HG03066 (cell line): ENCODE data around the gene MSL3.
A peak's percentile ranks its signal among the peaks of the same experiment; 100 is the strongest.

Experiments
- ATAC-seq: cut with Tn5 transposase; IDR thresholded peaks from one replicate; pipeline ENCODE4 v1.9.1; 2021; ENCODE audit warnings: low read depth; ENCODE audit not compliant: unreplicated experiment

Gene MSL3

DNA sequence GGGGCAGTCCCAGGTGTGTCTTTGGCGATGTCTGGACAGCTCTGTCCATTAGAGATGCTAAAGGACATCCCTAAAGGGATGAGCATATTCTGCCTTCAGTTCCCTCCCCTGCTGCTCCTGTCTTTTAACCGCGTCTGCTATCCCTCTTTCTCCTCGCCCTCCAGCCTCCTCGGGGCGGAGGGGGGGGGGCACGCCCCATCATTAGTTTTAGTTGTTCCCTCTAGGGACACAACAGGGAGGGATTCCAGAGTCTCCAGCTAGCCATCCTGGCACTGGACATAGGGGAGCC lies 1.1 kb downstream of the MSL3 start:
- no peak for ATAC-seq

DNA sequence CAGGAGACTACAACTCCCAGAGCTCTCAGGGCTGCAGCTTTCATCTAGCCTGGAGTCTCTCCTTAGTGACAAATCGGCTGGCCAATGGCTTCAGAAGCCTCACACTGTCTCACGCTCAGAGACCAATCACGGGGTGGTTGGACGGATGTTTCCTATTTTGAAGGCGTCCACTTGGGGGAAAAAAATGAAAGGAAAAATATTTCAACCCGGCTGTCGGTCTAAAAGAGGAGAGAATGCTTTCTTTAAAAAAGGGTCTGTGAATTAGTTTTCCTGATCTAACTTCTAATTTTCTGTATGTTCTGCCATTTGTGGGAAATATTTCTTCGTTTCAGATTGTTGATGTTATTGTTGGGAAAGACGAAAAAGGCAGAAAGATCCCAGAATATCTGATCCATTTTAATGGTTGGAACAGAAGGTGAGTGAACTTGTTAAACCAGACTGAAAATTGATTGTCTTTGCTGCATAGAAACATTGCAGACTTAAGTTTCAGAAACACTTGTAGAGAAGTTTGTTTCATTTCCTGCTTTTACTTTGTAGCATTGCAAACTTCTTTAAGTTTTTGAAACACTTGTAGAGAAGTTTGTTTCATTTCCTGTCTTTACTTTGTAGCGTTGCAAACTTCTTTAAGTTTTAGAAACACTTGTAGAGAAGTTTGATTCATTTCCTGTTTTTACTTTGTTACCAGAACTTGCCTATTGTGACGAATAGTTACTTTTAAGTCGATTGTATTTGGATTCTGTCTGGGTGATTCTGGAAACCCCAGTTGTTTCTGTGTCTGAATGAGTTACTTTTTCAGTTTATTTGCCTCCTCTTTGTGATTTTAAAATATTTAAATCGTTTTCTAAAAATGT lies 1.6 kb downstream of the MSL3 start:
- peak; percentile 77 for ATAC-seq

DNA sequence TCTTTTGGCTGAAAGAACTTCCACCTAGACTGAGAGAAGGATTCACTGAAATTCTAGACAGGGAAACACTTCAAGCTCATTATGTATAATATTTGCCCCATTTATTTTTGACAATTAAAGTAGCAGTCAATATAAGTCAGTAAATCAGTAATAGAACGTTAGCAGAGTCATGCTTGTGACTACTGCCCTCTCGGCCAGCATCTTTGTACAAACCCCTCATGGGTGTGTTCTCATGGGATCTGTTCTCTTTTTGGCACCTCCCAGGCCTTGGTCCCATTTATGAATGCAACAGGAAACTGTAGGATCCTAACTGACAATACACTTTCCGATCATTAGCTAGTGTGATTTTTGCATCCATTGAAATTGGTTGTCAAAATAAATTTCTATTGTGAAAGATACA lies 2.9 kb downstream of the MSL3 start:
- no peak for ATAC-seq

DNA sequence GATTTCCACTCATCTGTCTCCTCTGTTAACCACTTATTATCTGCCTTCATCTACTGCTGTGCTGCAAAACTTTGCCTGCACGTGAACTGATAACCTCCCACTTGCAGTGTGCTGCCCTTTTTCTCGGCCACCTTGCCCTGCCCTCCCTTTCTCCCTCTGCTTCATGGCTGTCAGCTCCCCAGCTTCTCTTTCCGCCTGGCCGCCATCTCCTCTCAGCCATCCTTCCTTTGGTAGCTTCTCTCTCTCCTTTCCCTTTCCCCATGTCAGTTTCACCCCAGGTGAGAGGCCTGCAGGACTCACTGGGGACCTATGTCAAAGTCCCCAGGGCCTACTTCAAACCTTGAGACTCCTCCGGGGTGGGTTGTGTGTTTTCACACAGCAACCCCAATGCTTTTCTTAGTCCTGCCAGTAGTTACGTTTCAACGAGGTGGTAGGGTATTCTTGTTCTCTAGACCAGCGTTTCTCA lies 6.6 kb downstream of the MSL3 start:
- ATAC-seq: no peak

DNA sequence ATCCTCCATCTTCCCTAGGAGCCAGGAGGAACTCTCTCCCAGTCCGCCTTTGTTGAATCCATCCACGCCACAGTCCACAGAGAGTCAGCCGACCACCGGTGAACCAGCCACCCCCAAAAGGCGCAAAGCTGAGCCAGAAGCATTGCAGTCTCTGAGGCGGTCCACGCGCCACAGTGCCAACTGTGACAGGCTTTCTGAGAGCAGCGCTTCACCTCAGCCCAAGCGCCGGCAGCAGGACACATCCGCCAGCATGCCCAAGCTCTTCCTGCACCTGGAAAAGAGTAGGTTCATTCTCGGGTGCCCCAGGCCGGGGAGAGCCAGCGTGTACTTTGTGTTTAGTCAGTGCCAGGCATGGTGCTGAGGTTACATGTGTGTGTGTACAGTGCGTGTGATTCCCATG lies 7.4 kb downstream of the MSL3 start:
- ATAC-seq: no peak

DNA sequence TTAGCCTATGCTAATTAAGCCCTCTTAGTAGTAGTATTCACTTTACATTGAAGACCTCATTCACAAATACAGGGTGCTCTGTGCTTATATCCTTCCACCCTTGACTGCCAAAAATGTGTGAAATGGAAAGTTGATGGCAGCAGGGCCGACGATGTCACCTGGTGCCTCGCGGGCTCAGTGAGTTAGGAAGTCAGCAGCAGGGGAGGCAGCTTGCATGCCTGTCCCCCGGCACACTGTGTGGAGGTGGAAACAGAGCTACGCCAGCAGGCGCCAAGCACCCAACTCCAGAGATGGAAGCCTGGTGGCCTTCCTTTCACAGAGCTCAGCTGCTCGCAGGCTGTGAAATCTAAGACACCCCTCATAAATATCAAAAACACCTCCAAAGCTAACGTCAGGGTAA lies 8.4 kb downstream of the MSL3 start:
- no peak for ATAC-seq

DNA sequence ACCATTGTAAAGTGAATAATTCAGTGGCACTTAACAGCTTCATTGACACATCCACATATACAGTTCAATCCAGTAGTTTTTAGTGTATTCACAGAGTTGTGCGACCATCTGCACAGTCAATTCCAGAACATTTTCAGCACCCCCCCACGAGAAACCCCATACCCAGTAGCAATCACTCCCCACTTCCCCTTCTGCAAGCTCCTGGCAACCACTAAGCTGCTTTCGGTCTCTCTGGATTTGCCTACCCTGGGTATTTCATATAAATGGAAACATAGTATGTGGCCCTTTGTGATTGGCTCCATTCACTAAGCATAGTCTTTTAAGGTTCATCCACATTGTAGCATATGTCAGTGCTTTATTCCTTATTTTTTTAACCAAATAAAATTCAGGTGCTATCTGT lies 10.0 kb downstream of the MSL3 start:
- peak; percentile 74 for ATAC-seq

DNA sequence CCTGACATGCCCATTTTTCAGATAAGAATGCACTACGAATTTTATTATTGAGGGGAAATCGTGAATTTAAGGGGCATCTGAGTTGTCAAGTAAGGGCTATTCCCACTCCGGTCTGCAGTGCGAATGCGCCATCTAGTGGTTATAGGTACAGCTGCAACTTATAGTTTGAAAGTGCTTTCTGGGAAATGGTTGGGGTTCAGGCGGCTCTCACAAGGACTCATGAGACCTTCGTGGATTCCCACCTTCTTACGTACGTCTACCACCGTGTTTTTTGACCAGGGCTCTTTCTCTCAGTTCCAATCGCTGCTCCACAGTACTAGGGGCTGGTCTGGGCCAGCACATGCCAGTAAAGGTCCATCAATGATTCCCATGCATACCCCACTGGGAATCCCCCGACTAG lies 12.3 kb downstream of the MSL3 start:
- no peak for ATAC-seq

DNA sequence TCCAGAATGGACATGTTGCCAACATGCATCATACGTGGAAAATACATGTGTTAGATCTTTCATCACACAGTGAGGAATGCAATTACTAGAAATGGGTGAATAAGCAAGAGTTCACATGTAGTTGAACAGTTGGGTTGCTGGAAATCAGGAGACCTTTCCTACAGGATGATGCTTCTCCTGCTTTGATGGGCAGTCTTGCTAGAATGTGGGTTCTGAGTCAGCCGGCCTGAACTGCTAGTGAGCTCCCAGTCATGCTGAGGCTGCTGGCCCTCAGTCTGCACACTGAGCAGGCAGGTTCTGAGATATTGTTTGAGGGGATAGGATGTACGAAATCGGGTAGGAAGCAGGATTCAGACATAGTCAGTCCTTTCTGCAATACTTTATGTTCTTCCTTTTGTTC lies 20.2 kb downstream of the MSL3 start:
- ATAC-seq: no peak

DNA sequence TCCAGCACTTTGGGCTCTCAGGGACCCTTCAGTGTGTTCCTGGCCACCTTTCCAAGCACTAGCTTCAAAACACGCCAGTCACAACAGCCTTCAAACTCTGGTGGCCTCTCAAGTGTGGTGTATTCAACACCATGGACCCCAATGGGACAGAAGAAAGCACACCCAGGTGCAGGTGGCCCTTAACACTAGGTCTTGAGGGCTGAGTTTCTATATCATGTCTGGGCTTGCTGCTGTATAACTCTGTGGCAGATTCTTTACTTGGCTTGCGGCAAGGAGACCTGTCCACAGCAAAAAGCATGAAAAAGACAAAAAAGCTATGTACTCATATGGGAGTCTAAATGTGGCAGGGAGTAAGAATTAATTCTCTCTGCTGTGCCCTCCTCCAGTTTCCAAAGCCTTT lies 23.1 kb downstream of the MSL3 start:
- ATAC-seq: no peak

DNA sequence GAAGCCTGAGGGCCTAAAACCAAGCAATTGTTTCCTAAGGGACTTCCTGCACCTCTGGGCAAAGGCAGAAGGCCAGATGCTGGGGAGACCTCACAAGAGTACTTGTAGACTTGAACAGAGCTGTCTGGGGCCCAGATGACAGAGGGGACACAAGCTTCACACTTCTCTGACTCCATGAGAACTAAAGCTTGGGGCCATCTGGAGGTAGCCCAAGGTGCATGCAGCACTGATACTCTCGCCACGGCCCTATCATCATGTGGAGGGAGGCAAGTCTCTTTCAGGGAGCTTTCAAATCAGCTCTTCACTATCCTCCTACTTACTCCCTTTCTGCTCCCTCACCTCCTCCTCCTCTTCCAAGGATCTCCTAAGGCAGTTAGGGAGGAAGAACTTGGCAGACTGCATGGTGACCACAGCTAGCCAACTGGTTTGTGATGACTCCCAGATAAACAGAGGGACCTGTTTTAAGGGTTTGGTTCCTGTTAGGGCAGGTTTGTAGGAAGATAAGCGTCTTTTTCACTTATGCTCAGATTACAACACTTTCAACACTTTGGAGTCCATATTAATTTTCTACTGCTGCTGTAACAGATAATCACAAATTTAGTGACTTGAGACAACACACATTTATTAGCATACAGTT lies 23.8 kb downstream of the MSL3 start:
- ATAC-seq: no peak

DNA sequence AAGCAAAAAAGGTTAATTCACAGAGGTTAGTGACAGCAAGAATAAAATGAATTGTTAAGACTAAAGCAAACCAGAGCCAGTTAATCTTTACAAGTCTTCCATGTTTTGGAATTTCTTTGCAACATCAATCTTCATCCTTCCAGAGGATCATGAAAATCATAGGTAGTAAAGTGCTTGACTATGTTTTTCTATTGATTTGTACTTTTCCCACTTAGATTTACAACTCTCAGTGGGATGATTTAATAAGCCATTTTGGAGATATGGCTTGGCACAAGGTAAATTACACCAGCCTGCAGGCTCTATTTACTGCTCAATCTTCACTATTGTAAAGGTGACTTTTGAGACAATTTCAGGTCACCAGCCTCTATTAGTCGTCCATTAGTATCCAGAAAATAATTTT lies 26.5 kb downstream of the MSL3 start:
- no peak for ATAC-seq

DNA sequence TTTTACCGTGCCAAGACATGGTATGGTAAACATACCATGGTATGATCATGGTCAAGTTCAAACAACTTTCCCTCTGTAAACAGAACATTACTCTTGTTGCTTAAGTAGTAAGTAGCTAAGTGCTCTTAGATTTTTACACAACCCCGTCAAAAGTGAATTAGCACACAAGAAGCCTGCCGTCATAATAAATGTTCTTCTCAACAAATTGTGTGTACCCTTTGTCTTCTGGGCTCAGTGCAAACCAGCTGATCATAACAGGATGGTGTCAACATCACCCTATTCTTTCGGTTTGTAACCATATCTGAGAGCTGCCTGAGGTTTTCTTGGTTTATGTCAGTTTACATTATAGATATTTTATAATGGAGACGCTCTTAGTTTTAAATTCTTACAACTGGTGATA lies 28.8 kb downstream of the MSL3 start:
- ATAC-seq: no peak

DNA sequence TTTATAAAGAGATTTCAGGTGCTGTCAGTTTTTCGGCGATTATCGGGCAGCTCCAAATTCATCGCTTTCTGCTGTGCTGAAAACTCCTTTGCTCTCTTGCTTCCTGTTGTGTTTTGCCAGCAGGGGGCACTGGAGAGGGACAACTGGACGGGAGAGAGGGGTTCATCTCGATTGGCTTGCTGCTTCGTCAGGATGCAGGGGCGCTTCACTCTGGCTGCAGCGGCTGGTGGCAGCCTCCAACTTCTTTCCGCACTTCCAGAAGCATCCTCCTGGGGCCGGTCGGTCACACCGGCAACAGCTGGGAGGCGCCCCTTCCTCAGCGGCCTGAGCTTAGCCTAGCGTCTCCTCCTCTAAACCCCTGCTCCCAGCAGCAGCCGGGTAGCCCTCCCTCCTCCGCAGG lies 29.5 kb downstream of the MSL3 start:
- no peak for ATAC-seq

DNA sequence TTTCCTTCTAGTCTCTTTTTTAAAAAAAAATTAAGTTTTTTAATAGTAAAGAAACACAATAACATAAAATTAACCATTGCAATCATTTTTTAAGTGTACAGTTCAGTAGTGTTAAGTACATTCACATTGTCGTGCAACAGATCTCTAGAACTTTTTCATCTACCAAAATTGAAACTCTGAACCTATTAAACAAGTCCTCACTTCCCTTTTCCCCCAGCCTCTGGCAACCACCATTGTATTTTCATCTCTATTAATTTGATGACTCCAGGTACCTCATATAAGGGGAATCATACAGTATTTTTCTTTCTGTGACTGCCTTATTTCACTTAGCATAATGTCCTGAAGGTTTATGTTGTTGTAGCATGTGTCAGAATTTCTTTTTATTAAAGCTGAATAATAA lies 31.8 kb downstream of the MSL3 start:
- ATAC-seq: no peak

DNA sequence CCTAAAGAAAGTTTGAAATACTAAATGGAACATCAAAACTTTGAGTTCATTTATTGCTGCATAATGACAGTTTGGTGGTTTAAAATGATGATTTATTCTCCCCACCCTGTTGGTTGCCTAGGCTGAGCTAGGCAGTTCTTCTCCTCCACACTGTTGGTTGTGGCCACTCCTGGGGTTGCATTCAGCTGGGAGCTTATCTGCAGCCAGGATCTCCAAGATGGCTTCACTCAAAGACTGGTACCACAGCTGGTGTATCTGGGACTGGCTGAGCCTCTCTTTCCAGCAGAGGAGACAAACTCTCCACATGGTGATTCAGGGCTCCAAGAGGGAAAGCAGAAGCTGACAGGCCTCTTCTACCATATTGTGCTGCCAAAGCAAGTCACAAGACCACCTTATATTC lies 33.1 kb downstream of the MSL3 start:
- ATAC-seq: no peak

DNA sequence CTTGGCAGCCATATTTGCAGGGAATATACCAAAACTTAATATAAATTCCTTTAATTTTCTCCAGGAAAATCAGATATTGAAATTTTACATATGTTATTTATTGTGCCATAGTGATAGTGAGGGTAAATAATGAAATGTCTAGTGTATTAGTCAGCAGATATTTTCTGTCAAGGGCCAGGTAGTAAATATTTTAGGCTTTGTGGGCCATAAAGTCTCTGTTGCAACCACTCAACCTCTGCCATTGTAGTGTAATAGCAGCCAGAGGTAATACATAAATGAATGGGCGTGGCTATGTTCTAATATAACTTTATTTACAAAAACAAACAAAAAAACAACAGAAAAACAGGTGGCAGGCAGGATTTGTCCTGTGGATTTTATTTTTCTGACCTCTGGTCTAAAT lies 33.5 kb downstream of the MSL3 start:
- ATAC-seq: no peak

DNA sequence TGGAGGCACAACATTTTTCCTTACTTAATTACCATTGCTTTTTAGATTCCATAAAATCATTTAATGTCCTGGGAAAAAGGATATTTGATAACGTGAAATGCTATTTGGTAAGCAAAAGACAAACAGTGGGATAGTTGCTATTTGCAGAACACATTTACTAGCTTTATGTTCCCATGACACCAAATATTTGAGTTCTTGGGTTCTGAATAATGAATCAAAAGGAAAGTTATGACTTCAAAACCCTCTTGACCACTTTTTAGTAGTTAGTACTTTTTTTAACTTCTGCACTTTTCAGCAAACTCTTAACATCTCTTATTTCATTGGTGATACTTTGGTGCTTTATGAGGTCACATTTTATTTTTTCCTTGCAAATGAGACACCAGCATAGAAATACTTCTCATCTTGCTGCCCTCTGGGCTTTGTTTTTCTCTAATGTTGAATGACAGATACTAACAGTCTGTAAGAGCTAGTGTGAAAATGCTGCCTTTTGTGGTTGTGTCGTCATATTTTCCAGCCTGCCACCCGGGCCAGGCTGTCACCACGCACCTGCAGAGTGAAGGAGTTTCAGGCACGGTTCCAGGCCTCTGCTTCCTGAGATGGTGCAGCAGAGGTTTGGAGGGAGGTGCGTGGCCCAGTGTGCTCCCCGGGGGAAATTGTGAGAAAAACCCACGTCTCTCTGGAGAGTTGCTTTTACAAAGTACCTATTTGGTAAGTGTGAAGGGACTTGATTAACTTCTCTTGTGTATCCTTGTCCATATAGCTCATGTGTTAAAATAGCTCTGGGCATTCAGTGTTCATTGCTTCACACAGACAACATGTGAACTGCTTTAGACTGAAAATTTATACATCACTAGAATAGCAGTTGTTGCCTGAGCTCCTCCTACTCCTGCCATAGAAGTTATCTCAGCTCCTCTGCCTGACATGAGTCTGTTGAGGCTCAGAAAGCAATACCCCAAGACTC lies 34.7 kb downstream of the MSL3 start:
- peak; percentile 84 for ATAC-seq

DNA sequence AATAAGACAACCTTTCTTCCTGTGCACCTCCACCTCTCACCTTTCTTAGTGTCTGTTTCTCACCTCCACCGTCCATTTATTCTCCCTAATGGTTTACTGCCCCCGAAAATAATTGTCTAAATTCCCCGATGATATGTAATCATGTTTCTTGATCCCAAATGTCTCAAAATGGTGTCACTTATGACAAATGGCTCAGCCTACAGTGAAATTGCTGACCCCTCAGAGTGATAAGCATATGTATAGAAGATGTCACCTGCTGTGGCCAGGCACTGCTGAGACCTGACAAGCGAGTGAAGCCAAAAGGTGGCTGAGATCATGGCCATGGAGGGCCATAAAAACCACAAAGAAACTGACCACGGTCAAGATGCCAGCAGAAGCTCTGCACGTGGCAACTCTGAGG lies 35.7 kb downstream of the MSL3 start:
- no peak for ATAC-seq

DNA sequence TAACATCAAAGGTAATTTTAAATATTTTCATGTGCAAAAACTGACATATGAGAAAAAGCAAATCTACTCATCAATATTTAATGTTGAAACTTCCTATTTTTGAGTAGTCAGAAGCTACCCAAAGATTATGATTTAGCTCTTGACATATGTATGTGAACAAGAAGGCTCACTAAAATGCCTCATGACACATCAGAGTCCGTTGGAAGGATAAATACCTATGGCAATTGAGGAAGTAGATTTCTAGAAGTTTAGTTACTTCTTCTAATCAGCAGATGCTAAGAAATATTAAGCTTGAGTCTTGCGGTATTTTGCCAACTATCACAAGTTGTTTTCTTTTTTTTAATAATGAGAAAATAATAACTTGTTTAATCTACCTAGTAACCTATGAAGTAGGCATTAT lies 55.3 kb downstream of the MSL3 start:
- ATAC-seq: no peak
